HL-60/S4 treated with retinoic acid at 250 ng/mL for 4 days and 3 days (cell line): ENCODE data around the gene ELFN1.

Experiments
- in situ Hi-C: fragments of 300-500 bp; cut with MboI; formaldehyde crosslinking; loops from 2 replicates; pipeline ENCODE4 v1.7.0; 2022; ENCODE audit warnings: low sequenced_read_pairs

ELFN1 gene

DNA sequence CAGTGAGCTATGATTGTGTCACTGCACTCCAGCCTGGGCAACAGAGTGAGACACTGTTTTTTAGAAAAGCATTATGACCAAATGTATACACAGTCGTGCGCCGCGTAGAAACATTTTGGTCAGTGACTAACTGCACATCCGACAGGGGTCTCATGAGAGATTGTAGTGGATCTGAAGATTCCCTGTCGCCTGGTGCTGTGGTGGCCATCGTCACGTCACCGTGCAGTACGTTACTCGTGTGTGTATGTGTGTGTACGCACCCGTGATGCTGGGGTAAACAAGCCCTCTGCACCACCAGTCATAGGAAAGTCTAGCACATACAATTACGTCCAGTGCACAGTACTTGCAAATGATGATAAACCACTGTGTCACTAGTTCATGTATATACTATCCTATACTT, 109.4 kb downstream of the ELFN1 start:
- in situ Hi-C loops: no loop called here

DNA sequence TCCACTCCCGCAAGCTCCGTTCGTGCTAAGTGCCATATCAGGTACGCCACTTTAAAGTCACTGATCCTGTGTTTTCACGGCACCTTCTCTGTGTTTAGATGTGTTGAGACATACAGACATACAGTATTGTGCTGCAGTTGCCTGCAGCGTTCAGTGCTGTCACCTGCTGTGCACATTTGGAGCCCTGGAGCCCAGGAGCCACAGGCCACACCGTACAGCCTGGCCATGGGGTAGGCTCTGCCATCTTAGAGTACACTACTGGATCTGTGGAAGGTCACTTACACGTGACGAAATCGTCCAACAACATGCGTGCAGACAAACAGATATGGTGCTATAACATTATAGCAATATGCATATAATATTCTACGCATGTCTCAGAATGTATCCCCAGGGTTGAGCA, 111.3 kb downstream of the ELFN1 start:
- in situ Hi-C loops: no loop called here

DNA sequence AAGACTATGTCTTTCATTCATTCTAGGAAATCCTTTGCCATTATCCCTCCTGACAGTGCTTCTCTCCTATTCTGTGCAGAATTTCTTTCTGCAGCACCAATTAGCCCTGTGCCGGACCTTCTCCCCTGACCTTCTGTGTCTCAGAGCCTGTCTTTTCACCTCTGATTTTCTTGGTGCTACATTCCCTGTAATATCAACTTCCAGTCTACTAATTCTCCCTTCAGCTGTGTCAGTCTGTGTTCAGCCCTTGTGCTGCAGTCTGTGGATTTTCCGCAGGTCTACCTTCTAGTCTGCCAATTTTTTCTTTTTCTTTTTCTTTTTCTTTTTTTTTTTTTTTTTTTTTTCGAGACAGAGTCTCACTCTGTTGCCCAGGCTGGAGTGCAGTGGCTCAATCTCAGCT, 115.8 kb downstream of the ELFN1 start:
- in situ Hi-C loops: no loop called here

DNA sequence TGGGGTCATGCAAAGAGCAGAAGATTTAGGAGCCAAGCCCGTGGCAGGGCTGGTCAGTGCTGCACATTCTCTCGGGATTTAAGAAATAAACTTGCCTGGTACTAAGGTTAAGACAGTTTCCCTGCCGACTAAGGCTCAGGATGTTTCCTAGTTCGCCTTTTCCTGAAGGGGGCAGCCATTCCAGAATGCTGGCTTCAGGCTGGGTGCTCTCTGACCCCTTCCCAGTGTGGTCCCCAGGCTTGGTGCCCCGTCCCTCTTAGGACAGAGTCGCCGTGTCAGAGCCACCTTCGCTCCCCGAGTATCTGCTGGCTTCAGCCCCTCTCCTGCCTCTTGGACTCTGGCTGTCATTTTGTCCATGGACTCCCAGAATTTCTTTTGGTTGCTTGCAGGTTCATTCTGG, 117.2 kb downstream of the ELFN1 start:
- in situ Hi-C loops: no loop called here

DNA sequence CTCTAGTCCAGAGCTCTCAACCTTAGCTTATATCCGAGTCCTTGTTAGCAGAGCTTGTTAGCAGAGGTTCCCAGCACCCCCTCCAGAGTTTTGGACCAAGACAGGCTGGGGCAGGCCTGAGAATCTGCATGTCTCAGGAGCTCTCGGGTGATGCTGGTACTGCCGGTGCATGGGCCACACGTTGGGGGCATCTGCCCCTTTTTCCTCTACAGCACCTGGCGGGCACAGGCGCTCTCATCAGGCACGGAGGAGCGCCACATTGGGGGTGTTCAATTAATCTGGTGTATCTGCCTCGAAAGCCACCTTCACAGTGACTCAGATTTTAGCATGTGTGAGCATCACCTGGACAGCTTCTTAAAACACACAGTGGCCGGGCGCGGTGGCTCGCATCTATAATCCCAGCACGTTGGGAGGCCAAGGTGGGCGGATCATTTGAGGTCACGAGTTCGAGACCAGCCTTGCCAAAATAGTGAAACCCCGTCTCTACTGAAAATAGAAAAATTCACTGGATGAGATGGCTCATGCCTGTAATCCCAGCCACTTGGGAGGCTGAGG, 117.7 kb downstream of the ELFN1 start:
- in situ Hi-C loops: no loop called here

DNA sequence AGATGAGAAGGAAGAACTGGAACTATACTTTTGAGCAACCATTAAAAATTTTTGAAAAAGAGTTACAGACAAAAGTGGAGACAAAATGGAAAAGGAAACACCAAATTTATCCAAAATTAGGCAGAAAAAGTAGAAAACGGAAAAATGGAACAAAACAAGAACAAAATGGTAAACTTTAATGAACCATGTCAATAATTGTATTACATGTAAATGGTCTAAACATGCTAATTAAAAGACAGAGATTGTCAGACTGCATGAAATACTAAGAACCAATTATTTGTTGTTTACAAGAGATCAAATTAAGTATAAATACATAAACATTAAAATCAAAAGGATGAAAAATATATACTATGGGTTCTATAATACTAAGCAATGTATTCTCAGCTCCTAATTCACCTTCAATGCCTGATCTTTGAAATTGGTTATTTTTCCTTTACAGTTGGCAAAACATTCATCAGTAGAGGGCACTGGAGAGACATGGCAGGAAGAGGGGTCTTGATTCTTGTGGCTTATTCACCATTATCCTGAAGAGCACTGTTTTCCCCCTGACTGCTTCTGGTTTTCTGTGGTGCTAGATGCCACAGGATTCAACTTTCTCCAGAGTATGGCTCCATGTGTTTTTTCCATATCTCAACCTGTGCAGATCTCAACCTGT, 124.9 kb downstream of the ELFN1 start:
- in situ Hi-C loops: no loop called here
